Testis (tissue), 3 donors: Measurements from ENCODE around the gene TUBB4A. TPM values are rescaled to one million over a fixed set of nuclear protein-coding genes. Genes with fewer than 3 reads are reported as not detected.

ENCODE experiments used
- DNase-seq: peaks from one replicate; pipeline ENCODE4 v3.0.0-alpha.2; 2019
- H3K27ac ChIP-seq, 2 donors: fragments of 200-600 bp; sonication (generic); one replicate each; pipeline ENCODE4 v1.5.1; 2019
- H3K27me3 ChIP-seq: fragments of 200-600 bp; sonication (generic); one replicate; pipeline ENCODE4 v1.5.1; 2019
- H3K36me3 ChIP-seq: fragments of 200-600 bp; sonication (generic); one replicate; pipeline ENCODE4 v1.5.1; 2017; ENCODE audit warnings: low read depth; ENCODE audit errors: missing control alignments
- H3K4me1 ChIP-seq: fragments of 200-600 bp; sonication (generic); one replicate; pipeline ENCODE4 v1.5.1; 2019
- H3K4me3 ChIP-seq, 2 donors: fragments of 200-600 bp; sonication (generic); one replicate each; pipeline ENCODE4 v1.5.1; 2017 to 2019
- H3K9me3 ChIP-seq: fragments of 200-600 bp; sonication (generic); one replicate; pipeline ENCODE4 v1.5.1; 2017
- CTCF ChIP-seq, 3 experiments: fragments of 450-650 bp in 2 of 3; fragments of 200-600 bp in 1 of 3; sonication (generic) in 1 of 3; IDR thresholded peaks; one replicate each; pipeline ENCODE4 v1.5.1; 2016 to 2019; ENCODE audit warnings: antibody characterized with exemption in 3 of 3, mild to moderate bottlenecking in 2 of 3, moderate library complexity in 1 of 3
- POLR2A ChIP-seq: fragments of 450-650 bp; IDR thresholded peaks from one replicate; pipeline ENCODE4 v1.6.1; 2017; ENCODE audit warnings: antibody characterized with exemption, mild to moderate bottlenecking, moderate library complexity
- WGBS, 2 donors: methylation state at CpG; one replicate each; pipeline ENCODE4 v1.1.5; 2018; 5-methylcytosine and 5-hydroxymethylcytosine counted together
- intact Hi-C: fragments of 100-400 bp; cut with DNase I; formaldehyde crosslinking; loops from one replicate; pipeline ENCODE4 v1.15.1; 2023; ENCODE audit warnings: low total_unique reads
- polyA plus RNA-seq: library from polyadenylated mRNA; stranded (reverse); fragments of 350-450 nt; fragmentation: Illumina TruSeq; extraction: RNeasy Lipid Tissue Mini Kit (QIAGEN cat#74804); gene quantifications from one replicate; pipeline ENCODE4 v1.2.3, GENCODE V29; 2014; ENCODE audit warnings: low read depth, low replicate concordance; ENCODE audit not compliant: insufficient read depth
- total RNA-seq, 2 donors: library from RNA; depleted of rRNA; stranded (reverse); fragments of >200 nt; gene quantifications; one replicate each; pipeline ENCODE4 v1.2.3, GENCODE V29; 2016

The TUBB4A gene
- total and polyA plus RNA-seq, 3 donors from 2014 or later, result 205 to 277 (median 217) TPM

DNA sequence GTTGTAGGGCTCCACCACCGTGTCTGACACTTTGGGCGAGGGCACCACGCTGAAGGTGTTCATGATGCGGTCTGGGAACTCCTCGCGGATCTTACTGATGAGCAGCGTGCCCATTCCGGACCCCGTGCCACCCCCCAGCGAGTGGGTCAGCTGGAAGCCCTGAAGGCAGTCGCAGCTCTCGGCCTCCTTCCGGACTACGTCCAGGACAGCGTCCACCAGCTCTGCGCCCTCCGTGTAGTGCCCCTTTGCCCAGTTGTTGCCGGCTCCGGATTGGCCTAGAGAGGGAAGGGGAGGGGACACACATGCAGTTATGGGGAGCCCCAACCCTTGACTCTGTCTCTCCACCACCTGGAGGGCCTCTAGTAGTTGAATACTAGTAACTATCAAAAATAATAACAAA lies 6.2 kb downstream of the TUBB4A start:
- H3K4me3 ChIP-seq, result no peak overlapping the region
- no peaks in the 10 kb centered on the region for H3K27me3 ChIP-seq
- no peak overlapping the region for H3K27ac ChIP-seq
- DNase-seq, result no peak
- intact Hi-C loops, result no loop called here
- 84 to 97% methylated on average over 13 to 19 of the region's 19 CpGs for WGBS, 2 donors
- H3K36me3 ChIP-seq, result no peaks in the 10 kb centered on the region
- TF ChIP-seq POLR2A (no peak), CTCF (IDR thresholded peaks at IDR 0.05) (no peak)
- no peaks in the 10 kb centered on the region for H3K4me1 ChIP-seq
- no peaks in the 10 kb centered on the region for H3K9me3 ChIP-seq

DNA sequence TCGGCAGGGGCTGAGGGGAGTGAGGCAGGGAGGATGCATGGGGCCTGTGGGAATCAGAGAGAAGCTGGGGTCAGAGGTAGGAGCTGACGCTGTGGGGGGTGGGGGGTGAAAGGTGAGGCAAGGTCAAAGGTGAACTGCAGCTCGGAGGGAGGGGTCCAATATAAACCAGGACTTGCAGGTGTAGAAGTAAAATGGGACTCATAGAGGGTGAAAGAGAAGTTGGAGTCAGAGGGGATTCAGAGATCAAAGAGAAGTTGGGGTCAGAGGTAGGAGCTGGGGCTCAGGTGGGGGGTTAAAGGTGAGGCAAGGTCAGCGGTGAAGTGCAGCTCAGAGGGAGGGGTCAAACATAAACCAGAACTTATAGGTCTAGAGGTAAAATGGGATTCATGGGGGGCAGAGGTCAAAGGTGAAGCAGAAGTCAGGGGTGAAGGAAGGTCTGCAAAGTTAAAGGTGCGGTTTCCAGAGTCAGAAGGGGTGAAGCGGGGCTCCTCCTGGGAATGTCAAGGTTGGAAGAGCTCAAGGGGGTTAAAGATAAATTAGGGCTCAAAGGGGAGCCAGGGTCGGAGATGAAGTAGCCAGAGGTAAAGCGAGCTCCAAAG lies 7.6 kb downstream of the TUBB4A start:
- no peak for DNase-seq
- H3K36me3 ChIP-seq, result no peaks in the 10 kb centered on the region
- intact Hi-C loops, result no loop called here
- no peak overlapping the region for H3K27ac ChIP-seq
- no peaks in the 10 kb centered on the region for H3K4me1 ChIP-seq
- H3K9me3 ChIP-seq, result no peaks in the 10 kb centered on the region
- TF ChIP-seq POLR2A (no peak), CTCF (IDR thresholded peaks at IDR 0.05) (no peak)
- no peaks in the 10 kb centered on the region for H3K27me3 ChIP-seq
- 71 to 75% methylated on average over 8 of the region's 8 CpGs for WGBS, 2 donors
- no peak overlapping the region for H3K4me3 ChIP-seq

DNA sequence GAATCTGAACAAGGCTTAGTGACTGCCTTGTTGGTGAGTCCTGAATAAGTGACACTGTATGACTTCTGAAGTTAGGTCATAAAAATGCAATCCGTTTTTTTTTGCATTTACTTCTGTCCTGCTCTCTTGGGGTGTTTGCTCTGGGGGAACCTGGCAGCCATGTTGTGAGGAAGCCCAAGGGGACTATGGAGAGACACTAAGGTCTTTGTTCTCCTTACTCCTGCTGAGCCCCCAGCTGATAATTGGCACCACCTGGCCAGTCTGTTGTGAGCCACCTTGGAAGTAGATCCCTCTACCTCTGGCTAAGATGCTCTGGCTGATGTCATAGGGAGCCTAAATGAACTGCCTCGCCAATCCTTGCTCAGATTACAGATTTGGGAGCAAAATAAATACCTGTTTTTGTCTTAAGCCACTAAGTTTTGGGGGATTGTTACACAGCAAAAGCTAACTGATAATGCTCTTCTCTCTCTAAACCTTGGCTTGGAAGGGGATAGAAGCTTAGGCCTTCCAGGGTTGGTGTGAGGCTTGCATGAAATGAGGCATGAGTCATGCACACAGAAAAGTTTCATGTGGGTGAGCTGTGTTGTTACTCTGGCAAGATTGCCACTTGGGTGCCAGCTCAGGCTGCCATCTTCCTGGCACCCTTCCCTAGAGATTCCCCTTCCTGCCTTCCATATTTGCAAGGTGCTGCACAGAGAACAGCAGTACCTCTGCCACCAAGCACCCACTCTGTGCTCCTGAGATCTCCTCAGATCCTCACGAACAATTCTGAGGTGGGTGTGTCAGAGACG lies 10.1 kb downstream of the TUBB4A start:
- no peaks in the 10 kb centered on the region for H3K27me3 ChIP-seq
- TF ChIP-seq CTCF (IDR thresholded peaks at IDR 0.05), result no peak
- TF ChIP-seq POLR2A, result no peak
- WGBS, 2 donors, result 81 to 88% methylated on average over 4 of the region's 4 CpGs
- H3K36me3 ChIP-seq, result no peaks in the 10 kb centered on the region
- H3K9me3 ChIP-seq, result no peaks in the 10 kb centered on the region
- no peaks in the 10 kb centered on the region for H3K4me1 ChIP-seq
- no peak overlapping the region for H3K27ac ChIP-seq
- DNase-seq, result no peak
- intact Hi-C loops, result no loop called here
- H3K4me3 ChIP-seq, result no peak overlapping the region

GRCh38 chr19:6490134-6490533 lies 12.0 kb downstream of the TUBB4A start:
- TF ChIP-seq POLR2A, result no peak
- TF ChIP-seq CTCF (IDR thresholded peaks at IDR 0.05), result no peak
- no peak overlapping the region for H3K27ac ChIP-seq
- 79 to 89% methylated on average over 2 of the region's 2 CpGs for WGBS, 2 donors

More at GRCh38 chr19:6490134-6490533, 12.0 kb downstream of the TUBB4A start:
- H3K4me3 ChIP-seq, result no peak overlapping the region
- H3K9me3 ChIP-seq, result no peaks in the 10 kb centered on the region
- H3K27me3 ChIP-seq, result no peaks in the 10 kb centered on the region
- H3K4me1 ChIP-seq, result no peaks in the 10 kb centered on the region
- no peak for DNase-seq
- intact Hi-C loops, result no loop called here
- no peaks in the 10 kb centered on the region for H3K36me3 ChIP-seq
